ENCODE results near the gene RXRB. TPM values are rescaled to one million over a fixed set of nuclear protein-coding genes. Genes with fewer than 3 reads are reported as not detected.
A peak's percentile ranks its signal among the peaks of the same experiment; 100 is the strongest.

RXRB gene
- total RNA-seq, 2 donors from 2014 or later = 24.8 to 27.2 TPM

GRCh38 chr6:33197431-33198048 lies 2.9 kb downstream of the RXRB start:
- H3K36me3 Mint-ChIP-seq (ENCODE audit: low read depth) = peaks cover 41% of the 10 kb centered on the region

DNA sequence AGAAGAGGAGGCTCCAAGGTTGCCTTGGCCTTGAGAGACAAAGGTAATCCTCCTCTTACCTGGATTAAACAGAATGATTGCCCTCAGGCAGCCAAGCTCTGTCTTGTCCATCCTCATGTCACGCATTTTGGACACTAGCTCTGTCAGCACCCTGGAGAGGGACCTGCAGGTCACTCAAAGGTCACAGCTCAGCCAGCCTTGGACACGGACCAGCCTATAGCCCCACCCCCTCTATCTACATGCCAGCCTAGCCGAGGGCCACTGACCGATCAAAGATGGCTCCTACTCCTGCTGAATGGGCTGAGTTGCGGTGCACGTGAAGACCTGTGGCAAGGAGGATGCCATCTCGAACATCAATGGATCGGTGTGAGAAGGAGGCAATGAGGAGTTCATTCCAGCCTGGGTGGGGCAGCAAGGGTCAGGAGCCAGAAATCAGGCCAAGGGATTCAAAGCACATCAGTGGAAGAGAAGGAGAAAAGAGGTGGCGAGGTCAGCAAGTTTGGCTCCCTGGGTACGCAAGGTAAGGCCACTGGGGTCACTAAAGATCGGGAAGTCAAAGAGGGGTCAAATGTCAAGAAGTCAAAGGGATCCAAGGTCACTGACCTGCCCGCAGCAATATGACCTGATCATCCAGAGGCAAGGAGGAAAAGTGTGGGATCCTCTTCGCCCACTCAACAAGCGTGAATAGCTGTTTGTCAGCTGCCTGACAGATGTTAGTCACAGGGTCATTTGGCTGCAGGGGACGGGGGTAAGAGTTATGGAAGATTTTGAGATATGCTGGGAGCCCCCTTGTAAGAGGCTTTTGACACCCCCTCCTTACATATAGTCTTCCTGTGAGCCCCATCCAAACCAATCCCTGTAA lies 4.9 kb downstream of the RXRB start:
- Histone ChIP-seq H3K36me3 (ENCODE audit: control insufficient read depth, insufficient read depth, low read length) (peaks cover 28% of the 10 kb centered on the region), H3K4me3 (ENCODE audit: low read length) (no peak overlapping the region), H3K27ac (ENCODE audit: low read depth, low read length) (no peak overlapping the region), H3K4me1 (ENCODE audit: control insufficient read depth, insufficient read depth, low read length) (peaks cover 4% of the 10 kb centered on the region), H3K9ac (ENCODE audit: extremely low read depth, low read length, poor library complexity, severe bottlenecking) (no peak overlapping the region), H3K9me3 (ENCODE audit: control insufficient read depth, low read length) (no peaks in the 10 kb centered on the region), H3K27me3 (ENCODE audit: control insufficient read depth, insufficient read depth, low read length, poor library complexity, severe bottlenecking) (peaks cover 25% of the 10 kb centered on the region)
- H3K9me3 Mint-ChIP-seq = no peaks in the 10 kb centered on the region
- peak; percentile 55 for DNase-seq
- peaks cover 23% of the 10 kb centered on the region for H3K27me3 Mint-ChIP-seq (ENCODE audit: insufficient read depth)
- WGBS, 2 experiments (ENCODE audit: insufficient coverage in 1 of 2, insufficient read length in 1 of 2) = 91 to 96% methylated on average over 7 to 15 of the region's 15 CpGs
- no peak overlapping the region for H3K27ac Mint-ChIP-seq
- H3K36me3 Mint-ChIP-seq (ENCODE audit: low read depth) = peaks cover 30% of the 10 kb centered on the region
- H3K4me1 Mint-ChIP-seq = peaks cover 18% of the 10 kb centered on the region
- H3K4me3 Mint-ChIP-seq = no peak overlapping the region
- TF ChIP-seq, protein P1, sequence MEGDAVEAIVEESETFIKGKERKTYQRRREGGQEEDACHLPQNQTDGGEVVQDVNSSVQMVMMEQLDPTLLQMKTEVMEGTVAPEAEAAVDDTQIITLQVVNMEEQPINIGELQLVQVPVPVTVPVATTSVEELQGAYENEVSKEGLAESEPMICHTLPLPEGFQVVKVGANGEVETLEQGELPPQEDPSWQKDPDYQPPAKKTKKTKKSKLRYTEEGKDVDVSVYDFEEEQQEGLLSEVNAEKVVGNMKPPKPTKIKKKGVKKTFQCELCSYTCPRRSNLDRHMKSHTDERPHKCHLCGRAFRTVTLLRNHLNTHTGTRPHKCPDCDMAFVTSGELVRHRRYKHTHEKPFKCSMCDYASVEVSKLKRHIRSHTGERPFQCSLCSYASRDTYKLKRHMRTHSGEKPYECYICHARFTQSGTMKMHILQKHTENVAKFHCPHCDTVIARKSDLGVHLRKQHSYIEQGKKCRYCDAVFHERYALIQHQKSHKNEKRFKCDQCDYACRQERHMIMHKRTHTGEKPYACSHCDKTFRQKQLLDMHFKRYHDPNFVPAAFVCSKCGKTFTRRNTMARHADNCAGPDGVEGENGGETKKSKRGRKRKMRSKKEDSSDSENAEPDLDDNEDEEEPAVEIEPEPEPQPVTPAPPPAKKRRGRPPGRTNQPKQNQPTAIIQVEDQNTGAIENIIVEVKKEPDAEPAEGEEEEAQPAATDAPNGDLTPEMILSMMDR (conservative IDR thresholded peaks at IDR 0.05) = no peak

More at GRCh38 chr6:33197431-33198048, 2.9 kb downstream of the RXRB start:
- peak; percentile 80 for DNase-seq
- Mint-ChIP-seq H3K4me1 (peaks cover 20% of the 10 kb centered on the region), H3K9me3 (no peaks in the 10 kb centered on the region), H3K27ac (peak overlapping the region; percentile 61), H3K27me3 (ENCODE audit: insufficient read depth) (peaks cover 4% of the 10 kb centered on the region), H3K4me3 (no peak overlapping the region)
- H3K4me1 ChIP-seq (ENCODE audit: control insufficient read depth, insufficient read depth, low read length) = peaks cover 5% of the 10 kb centered on the region
- no peaks in the 10 kb centered on the region for H3K9me3 ChIP-seq (ENCODE audit: control insufficient read depth, low read length)
- no peak overlapping the region for H3K4me3 ChIP-seq (ENCODE audit: low read length)
- H3K27me3 ChIP-seq (ENCODE audit: control insufficient read depth, insufficient read depth, low read length, poor library complexity, severe bottlenecking) = peaks cover 6% of the 10 kb centered on the region
- 51 to 68% methylated on average over 9 to 12 of the region's 12 CpGs for WGBS, 2 experiments (ENCODE audit: insufficient coverage in 1 of 2, insufficient read length in 1 of 2)
- no peak overlapping the region for H3K9ac ChIP-seq (ENCODE audit: extremely low read depth, low read length, poor library complexity, severe bottlenecking)
- no peak overlapping the region for H3K27ac ChIP-seq (ENCODE audit: low read depth, low read length)
- TF ChIP-seq, protein P1 (conservative IDR thresholded peaks at IDR 0.05) = peak; percentile 85
- H3K36me3 ChIP-seq (ENCODE audit: control insufficient read depth, insufficient read depth, low read length) = peaks cover 38% of the 10 kb centered on the region

GRCh38 chr6:33194431-33194979 lies 6.0 kb downstream of the RXRB start:
- H3K27ac ChIP-seq (ENCODE audit: low read depth, low read length) = no peak overlapping the region
- peaks cover 30% of the 10 kb centered on the region for H3K36me3 Mint-ChIP-seq (ENCODE audit: low read depth)
- 90 to 92% methylated on average over 2 to 7 of the region's 8 CpGs for WGBS, 2 experiments (ENCODE audit: insufficient coverage in 1 of 2, insufficient read length in 1 of 2)
- H3K4me3 Mint-ChIP-seq = no peak overlapping the region
- H3K4me1 Mint-ChIP-seq = peaks cover 17% of the 10 kb centered on the region
- peaks cover 4% of the 10 kb centered on the region for H3K4me1 ChIP-seq (ENCODE audit: control insufficient read depth, insufficient read depth, low read length)
- TF ChIP-seq, protein P1 (conservative IDR thresholded peaks at IDR 0.05) = no peak
- peaks cover 31% of the 10 kb centered on the region for H3K27me3 Mint-ChIP-seq (ENCODE audit: insufficient read depth)
- no peak for DNase-seq
- no peaks in the 10 kb centered on the region for H3K9me3 ChIP-seq (ENCODE audit: control insufficient read depth, low read length)
- H3K27ac Mint-ChIP-seq = no peak overlapping the region
- peaks cover 31% of the 10 kb centered on the region for H3K27me3 ChIP-seq (ENCODE audit: control insufficient read depth, insufficient read depth, low read length, poor library complexity, severe bottlenecking)
- H3K36me3 ChIP-seq (ENCODE audit: control insufficient read depth, insufficient read depth, low read length) = peaks cover 28% of the 10 kb centered on the region
- no peak overlapping the region for H3K4me3 ChIP-seq (ENCODE audit: low read length)
- no peak overlapping the region for H3K9ac ChIP-seq (ENCODE audit: extremely low read depth, low read length, poor library complexity, severe bottlenecking)
- H3K9me3 Mint-ChIP-seq = no peaks in the 10 kb centered on the region
